BE2C (cell line): ENCODE results near the gene PPM1N.
A peak's percentile ranks its signal among the peaks of the same experiment; 100 is the strongest.

Experiments used
- DNase-seq: peaks from one replicate; pipeline ENCODE4 v3.0.0-alpha.2; 2020
- H3K27me3 ChIP-seq: fragments of 250-450 bp; sonication (Bioruptor Pico); 2 replicates; pipeline ENCODE4 v1.5.1; 2020; ENCODE audit warnings: mild to moderate bottlenecking
- H3K36me3 ChIP-seq: fragments of 250-450 bp; sonication (Bioruptor Pico); 2 replicates; pipeline ENCODE4 v1.5.1; 2020; ENCODE audit warnings: mild to moderate bottlenecking
- H3K4me1 ChIP-seq: fragments of 250-450 bp; sonication (Bioruptor Pico); 2 replicates; pipeline ENCODE4 v1.5.1; 2020
- H3K4me3 ChIP-seq: 2 replicates; pipeline ENCODE4 v1.5.1; 2011; ENCODE audit warnings: low read depth, low read length
- H3K9me3 ChIP-seq: fragments of 250-450 bp; sonication (Bioruptor Pico); 2 replicates; pipeline ENCODE4 v1.5.1; 2020
- TF ChIP-seq, protein P1 (sequence below): IDR thresholded peaks from 2 replicates; pipeline ENCODE4 v1.5.1; 2012; ENCODE audit warnings: mild to moderate bottlenecking, low read depth, low read length

The PPM1N gene

DNA sequence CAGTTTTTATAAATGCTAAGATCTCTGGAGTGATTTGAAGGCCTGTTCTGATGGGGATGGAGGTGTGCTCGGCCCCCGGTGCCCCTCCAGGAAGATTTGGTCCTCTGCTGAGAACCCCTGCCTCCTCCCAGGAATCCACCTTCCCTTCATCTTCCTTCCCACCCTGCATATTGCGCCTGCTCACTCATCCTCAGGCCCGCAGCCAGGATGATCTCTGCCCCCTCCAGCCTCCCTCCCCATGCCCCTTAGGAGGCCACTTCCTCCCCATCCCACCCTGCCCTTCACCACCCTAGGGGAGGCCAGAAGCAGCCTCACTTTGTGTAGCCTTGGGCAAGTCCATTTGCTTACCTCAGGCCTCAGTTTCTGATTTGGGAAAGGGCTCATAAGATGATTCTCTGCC, 28.7 kb downstream of the PPM1N start:
- TF ChIP-seq, protein P1, sequence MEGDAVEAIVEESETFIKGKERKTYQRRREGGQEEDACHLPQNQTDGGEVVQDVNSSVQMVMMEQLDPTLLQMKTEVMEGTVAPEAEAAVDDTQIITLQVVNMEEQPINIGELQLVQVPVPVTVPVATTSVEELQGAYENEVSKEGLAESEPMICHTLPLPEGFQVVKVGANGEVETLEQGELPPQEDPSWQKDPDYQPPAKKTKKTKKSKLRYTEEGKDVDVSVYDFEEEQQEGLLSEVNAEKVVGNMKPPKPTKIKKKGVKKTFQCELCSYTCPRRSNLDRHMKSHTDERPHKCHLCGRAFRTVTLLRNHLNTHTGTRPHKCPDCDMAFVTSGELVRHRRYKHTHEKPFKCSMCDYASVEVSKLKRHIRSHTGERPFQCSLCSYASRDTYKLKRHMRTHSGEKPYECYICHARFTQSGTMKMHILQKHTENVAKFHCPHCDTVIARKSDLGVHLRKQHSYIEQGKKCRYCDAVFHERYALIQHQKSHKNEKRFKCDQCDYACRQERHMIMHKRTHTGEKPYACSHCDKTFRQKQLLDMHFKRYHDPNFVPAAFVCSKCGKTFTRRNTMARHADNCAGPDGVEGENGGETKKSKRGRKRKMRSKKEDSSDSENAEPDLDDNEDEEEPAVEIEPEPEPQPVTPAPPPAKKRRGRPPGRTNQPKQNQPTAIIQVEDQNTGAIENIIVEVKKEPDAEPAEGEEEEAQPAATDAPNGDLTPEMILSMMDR: no peak
- no peak overlapping the region for H3K4me3 ChIP-seq
- DNase-seq: no peak
- no peaks in the 10 kb centered on the region for H3K4me1 ChIP-seq
- H3K27me3 ChIP-seq: peaks cover 13% of the 10 kb centered on the region
- H3K36me3 ChIP-seq: peaks cover 12% of the 10 kb centered on the region
- 0 out of 2 replicates have a peak, but pooled peaks cover 2% of the 10 kb centered on the region for H3K9me3 ChIP-seq

DNA sequence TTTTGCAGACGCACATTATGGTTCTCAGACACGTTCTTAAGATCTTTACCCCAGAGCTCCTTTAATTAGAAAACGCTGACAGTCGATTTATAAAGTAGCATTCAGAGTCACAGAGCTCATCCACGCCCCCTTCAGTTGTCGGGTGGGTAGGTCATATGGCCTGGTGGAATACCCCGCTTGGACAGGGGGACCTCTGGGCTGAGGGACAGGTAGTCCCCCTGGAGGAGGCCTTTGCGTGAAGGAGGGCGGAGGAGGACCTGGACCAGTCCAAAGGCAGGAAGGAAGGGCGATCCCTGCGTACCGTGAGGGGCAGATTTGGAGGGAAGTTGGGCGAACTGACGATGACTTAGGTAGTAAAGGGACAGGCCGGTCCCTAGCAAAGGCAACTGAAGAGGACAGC, 29.5 kb downstream of the PPM1N start:
- peaks cover 12% of the 10 kb centered on the region for H3K36me3 ChIP-seq
- no peaks in the 10 kb centered on the region for H3K4me1 ChIP-seq
- peaks cover 13% of the 10 kb centered on the region for H3K27me3 ChIP-seq
- no peak overlapping the region for H3K4me3 ChIP-seq
- TF ChIP-seq, protein P1: no peak
- 0 out of 2 replicates have a peak, but pooled peaks cover 2% of the 10 kb centered on the region for H3K9me3 ChIP-seq
- DNase-seq: no peak

DNA sequence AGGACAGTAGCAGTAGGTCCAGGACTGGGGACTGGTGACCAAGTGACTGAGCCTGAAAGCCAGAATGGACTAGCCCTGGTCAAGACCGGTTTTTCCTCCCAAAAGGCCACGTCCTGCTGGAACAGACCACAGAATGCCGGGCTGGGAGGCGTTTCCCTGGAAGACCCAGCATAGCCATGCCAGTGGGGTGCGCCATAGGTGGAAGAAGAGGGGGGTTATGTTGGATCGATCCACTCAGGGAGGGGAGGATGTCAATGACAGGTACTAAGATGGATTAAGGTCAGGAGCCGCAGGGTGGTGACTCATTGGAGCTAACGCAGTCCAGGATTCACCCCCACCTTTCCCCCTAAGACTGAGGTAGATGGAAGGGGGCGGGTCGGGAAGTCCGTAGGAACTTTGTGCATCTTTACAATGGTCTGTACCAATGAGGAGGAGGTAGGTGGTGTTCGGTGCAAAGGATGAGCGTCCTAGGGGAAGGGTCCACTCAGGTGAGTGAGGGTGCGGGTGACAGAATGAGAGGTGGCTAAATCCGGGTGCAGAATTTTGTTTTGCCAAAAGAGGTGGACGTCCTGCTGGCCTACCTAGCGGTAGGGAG, 30.0 kb downstream of the PPM1N start:
- TF ChIP-seq, protein P1: no peak
- no peak overlapping the region for H3K4me3 ChIP-seq
- peaks cover 12% of the 10 kb centered on the region for H3K36me3 ChIP-seq
- peaks cover 13% of the 10 kb centered on the region for H3K27me3 ChIP-seq
- no peak for DNase-seq
- H3K9me3 ChIP-seq: 0 out of 2 replicates have a peak, but pooled peaks cover 2% of the 10 kb centered on the region
- no peaks in the 10 kb centered on the region for H3K4me1 ChIP-seq

- 0 out of 2 replicates have a peak, but pooled peaks cover 2% of the 10 kb centered on the region for H3K9me3 ChIP-seq
- peak overlapping the region; percentile 33 for H3K4me3 ChIP-seq
- TF ChIP-seq, protein P1: no peak
- peaks cover 13% of the 10 kb centered on the region for H3K27me3 ChIP-seq
- peak; percentile 33 for DNase-seq
- no peaks in the 10 kb centered on the region for H3K4me1 ChIP-seq
- peaks cover 12% of the 10 kb centered on the region for H3K36me3 ChIP-seq
Observed at GRCh38 chr19:45528744-45529419, 30.6 kb downstream of the PPM1N start.

- H3K36me3 ChIP-seq: peaks cover 9% of the 10 kb centered on the region
- TF ChIP-seq, protein P1: no peak
- 0 out of 2 replicates have a peak, but pooled peaks cover 2% of the 10 kb centered on the region for H3K9me3 ChIP-seq
- no peak for DNase-seq
- H3K4me1 ChIP-seq: no peaks in the 10 kb centered on the region
- H3K27me3 ChIP-seq: peaks cover 13% of the 10 kb centered on the region
- H3K4me3 ChIP-seq: peak overlapping the region; percentile 33
Observed at GRCh38 chr19:45529420-45529785, 31.2 kb downstream of the PPM1N start.

GRCh38 chr19:45531349-45531748, 33.1 kb downstream of the PPM1N start:
- H3K27me3 ChIP-seq: peaks cover 13% of the 10 kb centered on the region
- DNase-seq: no peak
- H3K36me3 ChIP-seq: no peaks in the 10 kb centered on the region
- H3K4me1 ChIP-seq: no peaks in the 10 kb centered on the region
- TF ChIP-seq, protein P1: no peak
- no peak overlapping the region for H3K4me3 ChIP-seq
- 0 out of 2 replicates have a peak, but pooled peaks cover 2% of the 10 kb centered on the region for H3K9me3 ChIP-seq
